WTC11 (cell line): ENCODE data around the gene WAC. TPM values are rescaled to one million over a fixed set of nuclear protein-coding genes. Genes with fewer than 3 reads are reported as not detected.

ENCODE experiments used
- ATAC-seq: fragments of 200-7000 bp; cut with Tn5 transposase; 2 replicates; pipeline ENCODE4 v1.10.0; 2021; ENCODE audit warnings: mild to moderate bottlenecking, moderate library complexity
- CTCF ChIA-PET: fragments of 300-600 bp; sonication (Branson Sonifier 250); formaldehyde crosslinking; loops from one replicate; lab custom pipeline; 2021; ENCODE audit warnings: antibody characterized with exemption; lab: Charles Lee
- POLR2A ChIA-PET: fragments of 350-600 bp; sonication (Branson Sonifier 250); formaldehyde crosslinking; loops from one replicate; lab custom pipeline; 2021; ENCODE audit warnings: antibody characterized with exemption; lab: Charles Lee
- DNase-seq: peaks from one replicate; pipeline ENCODE4 v3.0.0; 2021; ENCODE audit warnings: low spot score
- H3K27ac Mint-ChIP-seq: 2 replicates; pipeline ENCODE4 v1.8.0; 2021; ENCODE audit warnings: mixed read lengths
- H3K27me3 Mint-ChIP-seq: 2 replicates; pipeline ENCODE4 v1.8.0; 2021; ENCODE audit warnings: low read depth, mild to moderate bottlenecking, moderate library complexity, mixed read lengths
- H3K36me3 Mint-ChIP-seq: 2 replicates; pipeline ENCODE4 v1.8.0; 2021; ENCODE audit warnings: mixed read lengths
- H3K4me1 Mint-ChIP-seq: 2 replicates; pipeline ENCODE4 v1.8.0; 2022; ENCODE audit warnings: mixed read lengths
- H3K4me3 Mint-ChIP-seq: 2 replicates; pipeline ENCODE4 v1.8.0; 2021; ENCODE audit warnings: mild to moderate bottlenecking, moderate library complexity, mixed read lengths
- H3K9me3 Mint-ChIP-seq: 2 replicates; pipeline ENCODE4 v1.8.0; 2021; ENCODE audit warnings: mixed read lengths
- ELF4 ChIP-seq: sonication (generic); formaldehyde crosslinking; IDR thresholded peaks from 2 replicates; pipeline ENCODE4 v1.8.1; 2022; ENCODE audit warnings: low read depth, mild to moderate bottlenecking, moderate library complexity, missing genetic modification reagents
- EMX1 ChIP-seq: fragments of 250-450 bp; sonication (Bioruptor Pico); IDR thresholded peaks from 2 replicates; pipeline ENCODE4 v1.8.0; 2021; ENCODE audit warnings: mild to moderate bottlenecking
- FOXK1 ChIP-seq: sonication (generic); formaldehyde crosslinking; IDR thresholded peaks from 2 replicates; pipeline ENCODE4 v1.8.0; 2022; ENCODE audit warnings: mild to moderate bottlenecking, moderate library complexity, missing genetic modification reagents
- GTF2I ChIP-seq: fragments of 250-450 bp; sonication (Bioruptor Pico); conservative IDR thresholded peaks from 2 replicates; pipeline ENCODE4 v1.4.0; 2021; ENCODE audit warnings: mild to moderate bottlenecking
- IRF2 ChIP-seq: sonication (generic); formaldehyde crosslinking; IDR thresholded peaks from 2 replicates; pipeline ENCODE4 v1.8.0; 2022; ENCODE audit warnings: low read depth, missing genetic modification reagents, borderline replicate concordance
- JAZF1 ChIP-seq: fragments of 250-450 bp; sonication (Bioruptor Pico); IDR thresholded peaks from 2 replicates; pipeline ENCODE4 v1.9.0; 2021; ENCODE audit warnings: moderate library complexity, mild to moderate bottlenecking, inconsistent platforms
- RELA ChIP-seq: sonication (generic); formaldehyde crosslinking; IDR thresholded peaks from 2 replicates; pipeline ENCODE4 v1.8.1; 2022; ENCODE audit warnings: missing genetic modification reagents, mild to moderate bottlenecking, borderline replicate concordance
- SMAD3 ChIP-seq: sonication (generic); formaldehyde crosslinking; IDR thresholded peaks from 2 replicates; pipeline ENCODE4 v1.8.0; 2022; ENCODE audit warnings: missing genetic modification reagents, mild to moderate bottlenecking, borderline replicate concordance
- SOX15 ChIP-seq: fragments of 250-450 bp; sonication (Bioruptor Pico); IDR thresholded peaks from 2 replicates; pipeline ENCODE4 v1.9.0; 2021; ENCODE audit warnings: mild to moderate bottlenecking
- TCF7 ChIP-seq: sonication (generic); formaldehyde crosslinking; IDR thresholded peaks from 2 replicates; pipeline ENCODE4 v1.8.0; 2022; ENCODE audit warnings: mild to moderate bottlenecking, low read depth, missing genetic modification reagents, moderate library complexity
- ZNF317 ChIP-seq: sonication (generic); formaldehyde crosslinking; IDR thresholded peaks from 2 replicates; pipeline ENCODE4 v1.8.1; 2023; ENCODE audit warnings: low read depth, mild to moderate bottlenecking, moderate library complexity, missing genetic modification reagents, borderline replicate concordance
- ZNF423 ChIP-seq: fragments of 250-450 bp; sonication (Bioruptor Pico); IDR thresholded peaks from 2 replicates; pipeline ENCODE4 v2.1.2; 2022; ENCODE audit warnings: mild to moderate bottlenecking, moderate library complexity
- total RNA-seq: library from RNA; stranded (reverse); gene quantifications from 3 replicates; pipeline ENCODE4 v1.2.3, GENCODE V29; 2021
- TF ChIP-seq, protein P1 (sequence below): sonication (generic); formaldehyde crosslinking; IDR thresholded peaks from 2 replicates; pipeline ENCODE4 v1.8.1; 2022; ENCODE audit warnings: mild to moderate bottlenecking, missing genetic modification reagents, moderate library complexity, borderline replicate concordance
- TF ChIP-seq, protein P2 (sequence below): sonication (generic); formaldehyde crosslinking; IDR thresholded peaks from 2 replicates; pipeline ENCODE4 v1.8.0; 2023; ENCODE audit warnings: mild to moderate bottlenecking, missing genetic modification reagents
- TF ChIP-seq, protein P3 (sequence below): sonication (generic); formaldehyde crosslinking; IDR thresholded peaks from 2 replicates; pipeline ENCODE4 v1.8.1; 2022; ENCODE audit warnings: missing genetic modification reagents, borderline replicate concordance
- TF ChIP-seq, protein P4 (sequence below): sonication (generic); formaldehyde crosslinking; IDR thresholded peaks from 2 replicates; pipeline ENCODE4 v1.8.1; 2023; ENCODE audit warnings: mild to moderate bottlenecking, missing genetic modification reagents, borderline replicate concordance
- TF ChIP-seq, protein P5 (sequence below): sonication (generic); formaldehyde crosslinking; IDR thresholded peaks from 2 replicates; pipeline ENCODE4 v1.8.1; 2023; ENCODE audit warnings: mild to moderate bottlenecking, missing genetic modification reagents
- TF ChIP-seq, protein P6 (sequence below): sonication (generic); formaldehyde crosslinking; IDR thresholded peaks from 2 replicates; pipeline ENCODE4 v1.8.0; 2023; ENCODE audit warnings: missing genetic modification reagents
- TF ChIP-seq, protein P7 (sequence below): fragments of 250-450 bp; sonication (Bioruptor Pico); IDR thresholded peaks from 2 replicates; pipeline ENCODE4 v1.9.0; 2021; ENCODE audit warnings: moderate library complexity, mild to moderate bottlenecking, inconsistent platforms, borderline replicate concordance

The WAC gene
- total RNA-seq, 1 experiment from 2014 or later = 108 TPM

DNA sequence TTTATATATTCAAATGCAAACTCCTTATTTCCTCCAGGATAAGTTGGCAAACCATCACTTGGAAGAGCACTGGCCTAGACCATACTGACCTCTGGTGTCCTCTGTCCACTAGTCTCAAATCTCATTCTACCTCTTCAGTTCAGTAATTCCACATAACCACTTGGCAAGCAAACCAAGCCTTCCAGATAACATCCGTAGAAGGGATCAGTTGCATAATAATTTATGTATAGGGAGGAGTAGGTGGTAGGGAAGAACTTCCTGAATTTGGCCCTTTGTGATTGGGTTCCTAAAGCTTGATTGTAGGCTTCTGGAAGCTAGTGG is 55.0 kb downstream of the WAC start:
- ChIA-PET CTCF (interaction anchor here (1.1 kb wide), 1 partner anchor 11 kb away, joined by 4 read pairs; no protein-coding TSS in a partner anchor), POLR2A (no interaction called here)
- H3K36me3 Mint-ChIP-seq = peaks cover 49% of the 10 kb centered on the region
- H3K4me3 Mint-ChIP-seq = no peak overlapping the region
- H3K27ac Mint-ChIP-seq = peak overlapping the region; percentile 45
- no peak for TF ChIP-seq ELF4 (CRISPR knock-in tag)
- TF ChIP-seq, protein P1, sequence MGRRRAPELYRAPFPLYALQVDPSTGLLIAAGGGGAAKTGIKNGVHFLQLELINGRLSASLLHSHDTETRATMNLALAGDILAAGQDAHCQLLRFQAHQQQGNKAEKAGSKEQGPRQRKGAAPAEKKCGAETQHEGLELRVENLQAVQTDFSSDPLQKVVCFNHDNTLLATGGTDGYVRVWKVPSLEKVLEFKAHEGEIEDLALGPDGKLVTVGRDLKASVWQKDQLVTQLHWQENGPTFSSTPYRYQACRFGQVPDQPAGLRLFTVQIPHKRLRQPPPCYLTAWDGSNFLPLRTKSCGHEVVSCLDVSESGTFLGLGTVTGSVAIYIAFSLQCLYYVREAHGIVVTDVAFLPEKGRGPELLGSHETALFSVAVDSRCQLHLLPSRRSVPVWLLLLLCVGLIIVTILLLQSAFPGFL (CRISPR knock-in tag) = no peak
- TF ChIP-seq, protein P2, sequence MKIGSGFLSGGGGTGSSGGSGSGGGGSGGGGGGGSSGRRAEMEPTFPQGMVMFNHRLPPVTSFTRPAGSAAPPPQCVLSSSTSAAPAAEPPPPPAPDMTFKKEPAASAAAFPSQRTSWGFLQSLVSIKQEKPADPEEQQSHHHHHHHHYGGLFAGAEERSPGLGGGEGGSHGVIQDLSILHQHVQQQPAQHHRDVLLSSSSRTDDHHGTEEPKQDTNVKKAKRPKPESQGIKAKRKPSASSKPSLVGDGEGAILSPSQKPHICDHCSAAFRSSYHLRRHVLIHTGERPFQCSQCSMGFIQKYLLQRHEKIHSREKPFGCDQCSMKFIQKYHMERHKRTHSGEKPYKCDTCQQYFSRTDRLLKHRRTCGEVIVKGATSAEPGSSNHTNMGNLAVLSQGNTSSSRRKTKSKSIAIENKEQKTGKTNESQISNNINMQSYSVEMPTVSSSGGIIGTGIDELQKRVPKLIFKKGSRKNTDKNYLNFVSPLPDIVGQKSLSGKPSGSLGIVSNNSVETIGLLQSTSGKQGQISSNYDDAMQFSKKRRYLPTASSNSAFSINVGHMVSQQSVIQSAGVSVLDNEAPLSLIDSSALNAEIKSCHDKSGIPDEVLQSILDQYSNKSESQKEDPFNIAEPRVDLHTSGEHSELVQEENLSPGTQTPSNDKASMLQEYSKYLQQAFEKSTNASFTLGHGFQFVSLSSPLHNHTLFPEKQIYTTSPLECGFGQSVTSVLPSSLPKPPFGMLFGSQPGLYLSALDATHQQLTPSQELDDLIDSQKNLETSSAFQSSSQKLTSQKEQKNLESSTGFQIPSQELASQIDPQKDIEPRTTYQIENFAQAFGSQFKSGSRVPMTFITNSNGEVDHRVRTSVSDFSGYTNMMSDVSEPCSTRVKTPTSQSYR (CRISPR knock-in tag) = no peak
- no peak for TF ChIP-seq ZNF423 (CRISPR knock-in tag)
- TF ChIP-seq JAZF1 (CRISPR knock-in tag) = no peak
- TF ChIP-seq, protein P3, sequence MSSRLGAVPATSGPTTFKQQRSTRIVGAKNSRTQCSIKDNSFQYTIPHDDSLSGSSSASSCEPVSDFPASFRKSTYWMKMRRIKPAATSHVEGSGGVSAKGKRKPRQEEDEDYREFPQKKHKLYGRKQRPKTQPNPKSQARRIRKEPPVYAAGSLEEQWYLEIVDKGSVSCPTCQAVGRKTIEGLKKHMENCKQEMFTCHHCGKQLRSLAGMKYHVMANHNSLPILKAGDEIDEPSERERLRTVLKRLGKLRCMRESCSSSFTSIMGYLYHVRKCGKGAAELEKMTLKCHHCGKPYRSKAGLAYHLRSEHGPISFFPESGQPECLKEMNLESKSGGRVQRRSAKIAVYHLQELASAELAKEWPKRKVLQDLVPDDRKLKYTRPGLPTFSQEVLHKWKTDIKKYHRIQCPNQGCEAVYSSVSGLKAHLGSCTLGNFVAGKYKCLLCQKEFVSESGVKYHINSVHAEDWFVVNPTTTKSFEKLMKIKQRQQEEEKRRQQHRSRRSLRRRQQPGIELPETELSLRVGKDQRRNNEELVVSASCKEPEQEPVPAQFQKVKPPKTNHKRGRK (CRISPR knock-in tag) = no peak
- no peak for TF ChIP-seq ZNF317 (CRISPR knock-in tag)
- TF ChIP-seq, protein P4, sequence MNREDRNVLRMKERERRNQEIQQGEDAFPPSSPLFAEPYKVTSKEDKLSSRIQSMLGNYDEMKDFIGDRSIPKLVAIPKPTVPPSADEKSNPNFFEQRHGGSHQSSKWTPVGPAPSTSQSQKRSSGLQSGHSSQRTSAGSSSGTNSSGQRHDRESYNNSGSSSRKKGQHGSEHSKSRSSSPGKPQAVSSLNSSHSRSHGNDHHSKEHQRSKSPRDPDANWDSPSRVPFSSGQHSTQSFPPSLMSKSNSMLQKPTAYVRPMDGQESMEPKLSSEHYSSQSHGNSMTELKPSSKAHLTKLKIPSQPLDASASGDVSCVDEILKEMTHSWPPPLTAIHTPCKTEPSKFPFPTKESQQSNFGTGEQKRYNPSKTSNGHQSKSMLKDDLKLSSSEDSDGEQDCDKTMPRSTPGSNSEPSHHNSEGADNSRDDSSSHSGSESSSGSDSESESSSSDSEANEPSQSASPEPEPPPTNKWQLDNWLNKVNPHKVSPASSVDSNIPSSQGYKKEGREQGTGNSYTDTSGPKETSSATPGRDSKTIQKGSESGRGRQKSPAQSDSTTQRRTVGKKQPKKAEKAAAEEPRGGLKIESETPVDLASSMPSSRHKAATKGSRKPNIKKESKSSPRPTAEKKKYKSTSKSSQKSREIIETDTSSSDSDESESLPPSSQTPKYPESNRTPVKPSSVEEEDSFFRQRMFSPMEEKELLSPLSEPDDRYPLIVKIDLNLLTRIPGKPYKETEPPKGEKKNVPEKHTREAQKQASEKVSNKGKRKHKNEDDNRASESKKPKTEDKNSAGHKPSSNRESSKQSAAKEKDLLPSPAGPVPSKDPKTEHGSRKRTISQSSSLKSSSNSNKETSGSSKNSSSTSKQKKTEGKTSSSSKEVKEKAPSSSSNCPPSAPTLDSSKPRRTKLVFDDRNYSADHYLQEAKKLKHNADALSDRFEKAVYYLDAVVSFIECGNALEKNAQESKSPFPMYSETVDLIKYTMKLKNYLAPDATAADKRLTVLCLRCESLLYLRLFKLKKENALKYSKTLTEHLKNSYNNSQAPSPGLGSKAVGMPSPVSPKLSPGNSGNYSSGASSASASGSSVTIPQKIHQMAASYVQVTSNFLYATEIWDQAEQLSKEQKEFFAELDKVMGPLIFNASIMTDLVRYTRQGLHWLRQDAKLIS (CRISPR knock-in tag) = no peak
- TF ChIP-seq SOX15 = no peak
- H3K4me1 Mint-ChIP-seq = peaks cover 51% of the 10 kb centered on the region
- no peaks in the 10 kb centered on the region for H3K27me3 Mint-ChIP-seq
- DNase-seq = no peak
- no peaks in the 10 kb centered on the region for H3K9me3 Mint-ChIP-seq
- no peak for ATAC-seq

DNA sequence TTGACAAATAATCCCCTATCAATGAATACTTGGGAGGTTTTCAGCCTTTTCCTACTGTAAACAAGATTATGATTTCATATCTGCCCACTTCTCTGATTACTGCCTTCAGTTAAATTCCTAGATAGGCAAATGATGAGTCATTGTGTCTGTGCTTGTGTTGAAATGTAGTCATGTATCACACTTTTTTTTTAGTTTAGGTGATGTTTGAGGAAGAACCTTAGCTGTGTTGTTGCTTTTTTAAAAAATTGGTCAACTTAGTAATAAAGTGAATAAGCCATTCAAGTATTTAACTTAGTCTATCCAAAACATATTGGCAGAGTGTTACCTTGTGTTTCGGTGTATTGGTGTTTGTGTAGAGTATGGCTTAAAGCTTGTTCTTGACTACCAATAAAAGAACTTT is 60.0 kb downstream of the WAC start:
- H3K36me3 Mint-ChIP-seq = peaks cover 56% of the 10 kb centered on the region
- ATAC-seq (no peak), DNase-seq (no peak)
- H3K9me3 Mint-ChIP-seq = no peaks in the 10 kb centered on the region
- TF ChIP-seq EMX1 (CRISPR knock-in tag) (no peak), JAZF1 (CRISPR knock-in tag) (no peak), SMAD3 (CRISPR knock-in tag) (no peak), RELA (CRISPR knock-in tag) (no peak), ZNF317 (CRISPR knock-in tag) (no peak), TCF7 (CRISPR knock-in tag) (no peak), FOXK1 (no peak), GTF2I (CRISPR knock-in tag) (no peak), IRF2 (CRISPR knock-in tag) (no peak)
- TF ChIP-seq, protein P5, sequence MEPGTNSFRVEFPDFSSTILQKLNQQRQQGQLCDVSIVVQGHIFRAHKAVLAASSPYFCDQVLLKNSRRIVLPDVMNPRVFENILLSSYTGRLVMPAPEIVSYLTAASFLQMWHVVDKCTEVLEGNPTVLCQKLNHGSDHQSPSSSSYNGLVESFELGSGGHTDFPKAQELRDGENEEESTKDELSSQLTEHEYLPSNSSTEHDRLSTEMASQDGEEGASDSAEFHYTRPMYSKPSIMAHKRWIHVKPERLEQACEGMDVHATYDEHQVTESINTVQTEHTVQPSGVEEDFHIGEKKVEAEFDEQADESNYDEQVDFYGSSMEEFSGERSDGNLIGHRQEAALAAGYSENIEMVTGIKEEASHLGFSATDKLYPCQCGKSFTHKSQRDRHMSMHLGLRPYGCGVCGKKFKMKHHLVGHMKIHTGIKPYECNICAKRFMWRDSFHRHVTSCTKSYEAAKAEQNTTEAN (CRISPR knock-in tag) = no peak
- TF ChIP-seq, protein P6, sequence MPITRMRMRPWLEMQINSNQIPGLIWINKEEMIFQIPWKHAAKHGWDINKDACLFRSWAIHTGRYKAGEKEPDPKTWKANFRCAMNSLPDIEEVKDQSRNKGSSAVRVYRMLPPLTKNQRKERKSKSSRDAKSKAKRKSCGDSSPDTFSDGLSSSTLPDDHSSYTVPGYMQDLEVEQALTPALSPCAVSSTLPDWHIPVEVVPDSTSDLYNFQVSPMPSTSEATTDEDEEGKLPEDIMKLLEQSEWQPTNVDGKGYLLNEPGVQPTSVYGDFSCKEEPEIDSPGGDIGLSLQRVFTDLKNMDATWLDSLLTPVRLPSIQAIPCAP (CRISPR knock-in tag) = no peak
- TF ChIP-seq, protein P7, sequence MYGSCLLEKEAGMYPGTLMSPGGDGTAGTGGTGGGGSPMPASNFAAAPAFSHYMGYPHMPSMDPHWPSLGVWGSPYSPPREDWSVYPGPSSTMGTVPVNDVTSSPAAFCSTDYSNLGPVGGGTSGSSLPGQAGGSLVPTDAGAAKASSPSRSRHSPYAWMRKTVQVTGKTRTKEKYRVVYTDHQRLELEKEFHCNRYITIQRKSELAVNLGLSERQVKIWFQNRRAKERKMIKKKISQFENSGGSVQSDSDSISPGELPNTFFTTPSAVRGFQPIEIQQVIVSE = no peak
- peaks cover 40% of the 10 kb centered on the region for H3K4me1 Mint-ChIP-seq
- no peak overlapping the region for H3K4me3 Mint-ChIP-seq
- POLR2A ChIA-PET = no interaction called here
- CTCF ChIA-PET = no interaction called here
- peak overlapping the region; percentile 9; the same call in 1 of the 2 replicates for H3K27ac Mint-ChIP-seq
- no peaks in the 10 kb centered on the region for H3K27me3 Mint-ChIP-seq
